ENCODE measurements around the gene MYBPH.

DNA sequence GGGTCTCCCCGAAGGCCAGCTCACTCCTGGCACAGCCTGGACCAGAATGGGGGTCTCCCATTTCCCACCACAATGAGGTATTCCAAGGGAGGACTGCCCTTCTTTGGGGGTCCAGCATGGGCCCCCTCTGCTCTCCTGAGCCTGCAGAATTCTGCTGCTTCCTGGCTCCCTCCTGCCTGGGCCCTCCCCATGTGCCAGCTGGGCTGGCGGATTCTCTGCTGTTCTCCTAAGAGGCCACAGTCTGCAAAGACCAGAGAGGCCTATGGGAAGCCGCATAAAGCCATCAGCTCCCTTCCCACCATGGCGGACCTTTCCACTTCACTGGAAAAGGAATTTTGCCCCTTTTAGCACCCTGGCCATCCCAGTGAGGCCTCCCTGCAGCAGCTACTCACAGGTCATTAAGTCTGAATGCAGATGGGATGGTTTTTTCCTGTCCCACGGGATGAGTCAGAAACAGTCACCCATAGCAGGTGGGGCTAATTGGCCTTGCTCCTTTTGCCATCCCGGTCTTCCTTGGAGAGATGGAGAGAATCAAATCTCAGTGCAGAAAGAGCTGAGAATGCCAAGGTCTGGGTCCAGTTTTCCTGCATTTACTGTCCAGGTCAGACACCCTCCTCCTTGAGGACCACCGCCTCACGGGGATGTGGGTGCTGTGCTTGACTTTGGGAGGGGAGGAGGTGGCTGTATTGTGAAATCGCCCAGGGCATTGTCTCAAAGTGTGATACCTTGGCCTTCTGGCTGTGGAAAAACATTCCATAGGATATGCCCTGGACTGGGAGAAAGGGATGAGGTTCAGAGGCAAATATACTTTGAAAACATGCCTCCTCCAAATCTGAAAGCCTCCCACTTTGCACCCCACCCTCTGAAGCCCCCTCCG, 23.2 kb downstream of the MYBPH start:
- TF ChIP-seq, protein P1, sequence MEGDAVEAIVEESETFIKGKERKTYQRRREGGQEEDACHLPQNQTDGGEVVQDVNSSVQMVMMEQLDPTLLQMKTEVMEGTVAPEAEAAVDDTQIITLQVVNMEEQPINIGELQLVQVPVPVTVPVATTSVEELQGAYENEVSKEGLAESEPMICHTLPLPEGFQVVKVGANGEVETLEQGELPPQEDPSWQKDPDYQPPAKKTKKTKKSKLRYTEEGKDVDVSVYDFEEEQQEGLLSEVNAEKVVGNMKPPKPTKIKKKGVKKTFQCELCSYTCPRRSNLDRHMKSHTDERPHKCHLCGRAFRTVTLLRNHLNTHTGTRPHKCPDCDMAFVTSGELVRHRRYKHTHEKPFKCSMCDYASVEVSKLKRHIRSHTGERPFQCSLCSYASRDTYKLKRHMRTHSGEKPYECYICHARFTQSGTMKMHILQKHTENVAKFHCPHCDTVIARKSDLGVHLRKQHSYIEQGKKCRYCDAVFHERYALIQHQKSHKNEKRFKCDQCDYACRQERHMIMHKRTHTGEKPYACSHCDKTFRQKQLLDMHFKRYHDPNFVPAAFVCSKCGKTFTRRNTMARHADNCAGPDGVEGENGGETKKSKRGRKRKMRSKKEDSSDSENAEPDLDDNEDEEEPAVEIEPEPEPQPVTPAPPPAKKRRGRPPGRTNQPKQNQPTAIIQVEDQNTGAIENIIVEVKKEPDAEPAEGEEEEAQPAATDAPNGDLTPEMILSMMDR (IDR thresholded peaks at IDR 0.05 in 8 of 11, conservative IDR thresholded peaks at IDR 0.05 in 3 of 11), result no peak
- TF ChIP-seq POLR2AphosphoS5 (IDR thresholded peaks at IDR 0.05) (no peak), POLR2A (IDR thresholded peaks at IDR 0.05) (no peak)
